Uterus (tissue), 2 donors: ENCODE measurements around the gene GPR55.

Experiments
- CTCF ChIP-seq, 4 experiments: fragments of 200-600 bp in 2 of 4; fragments of 450-650 bp in 2 of 4; sonication (generic) in 2 of 4; IDR thresholded peaks; one replicate each; pipeline ENCODE4 v1.5.1; 2016 to 2019; ENCODE audit warnings: antibody characterized with exemption in 4 of 4, mild to moderate bottlenecking in 2 of 4, moderate library complexity in 1 of 4
- POLR2A ChIP-seq, 2 donors: fragments of 450-650 bp; IDR thresholded peaks; one replicate each; pipeline ENCODE4 v1.6.1; 2016; ENCODE audit warnings: antibody characterized with exemption in 2 of 2, mild to moderate bottlenecking in 1 of 2, moderate library complexity in 1 of 2

DNA sequence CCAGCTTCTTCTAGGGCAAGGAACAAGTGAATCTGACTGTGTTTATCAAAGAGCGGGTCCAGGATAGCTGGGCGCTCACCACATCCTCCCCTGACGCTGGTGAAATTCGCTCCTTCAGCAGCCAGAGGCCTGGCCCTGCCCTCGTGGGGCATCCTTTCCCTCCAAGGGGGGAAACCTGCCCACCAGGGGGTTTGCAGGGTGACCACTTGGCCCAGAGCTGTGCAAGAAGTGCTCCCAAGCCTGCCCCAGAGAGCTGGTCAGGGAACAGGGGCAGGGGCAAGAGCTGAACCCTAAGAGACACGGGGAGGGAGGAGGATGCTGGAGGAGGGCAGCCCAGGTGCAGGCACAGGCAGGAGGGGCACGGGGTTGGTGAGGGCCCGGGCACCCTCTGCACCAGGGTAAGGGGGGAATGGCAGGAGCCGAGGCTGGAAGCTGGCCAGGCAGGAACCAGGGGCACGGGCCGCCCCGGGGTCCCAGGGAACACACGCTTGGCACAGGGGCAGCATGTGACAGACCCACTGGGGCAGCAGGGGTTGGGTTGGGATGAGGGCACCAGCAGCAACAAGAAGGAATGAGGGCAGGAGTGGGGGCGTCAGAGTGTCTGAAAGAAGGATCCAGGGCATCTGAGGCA lies 2.8 kb upstream of the GPR55 start:
- TF ChIP-seq CTCF (IDR thresholded peaks at IDR 0.05) (no peak), POLR2A (IDR thresholded peaks at IDR 0.05) (no peak)
